Measurements from ENCODE around the gene SSBP3.

DNA sequence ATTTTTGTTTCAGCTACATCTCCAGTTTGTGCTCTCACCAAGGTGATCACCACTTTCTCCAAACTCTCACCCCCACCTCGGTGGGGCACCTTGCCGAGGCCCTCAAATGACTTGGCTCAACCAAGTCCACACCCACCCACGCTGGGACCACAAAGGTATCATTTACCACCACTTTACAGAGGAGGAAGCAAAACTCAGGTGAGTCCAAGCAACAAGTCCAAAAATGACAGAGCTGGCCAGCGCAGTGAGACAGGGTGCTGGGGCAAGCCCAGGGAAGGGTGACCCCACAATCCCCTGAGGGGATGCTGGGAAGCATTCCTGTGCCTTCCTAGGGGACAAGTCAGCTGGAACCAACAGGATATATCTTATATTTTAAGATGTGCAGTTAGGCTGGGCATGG, 24.7 kb downstream of the SSBP3 start:
- TF ChIP-seq, protein P1, sequence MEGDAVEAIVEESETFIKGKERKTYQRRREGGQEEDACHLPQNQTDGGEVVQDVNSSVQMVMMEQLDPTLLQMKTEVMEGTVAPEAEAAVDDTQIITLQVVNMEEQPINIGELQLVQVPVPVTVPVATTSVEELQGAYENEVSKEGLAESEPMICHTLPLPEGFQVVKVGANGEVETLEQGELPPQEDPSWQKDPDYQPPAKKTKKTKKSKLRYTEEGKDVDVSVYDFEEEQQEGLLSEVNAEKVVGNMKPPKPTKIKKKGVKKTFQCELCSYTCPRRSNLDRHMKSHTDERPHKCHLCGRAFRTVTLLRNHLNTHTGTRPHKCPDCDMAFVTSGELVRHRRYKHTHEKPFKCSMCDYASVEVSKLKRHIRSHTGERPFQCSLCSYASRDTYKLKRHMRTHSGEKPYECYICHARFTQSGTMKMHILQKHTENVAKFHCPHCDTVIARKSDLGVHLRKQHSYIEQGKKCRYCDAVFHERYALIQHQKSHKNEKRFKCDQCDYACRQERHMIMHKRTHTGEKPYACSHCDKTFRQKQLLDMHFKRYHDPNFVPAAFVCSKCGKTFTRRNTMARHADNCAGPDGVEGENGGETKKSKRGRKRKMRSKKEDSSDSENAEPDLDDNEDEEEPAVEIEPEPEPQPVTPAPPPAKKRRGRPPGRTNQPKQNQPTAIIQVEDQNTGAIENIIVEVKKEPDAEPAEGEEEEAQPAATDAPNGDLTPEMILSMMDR (IDR thresholded peaks at IDR 0.05) = no peak
- TF ChIP-seq POLR2A (IDR thresholded peaks at IDR 0.05) = no peak

Data from body of pancreas (tissue), 4 donors.